HK-2 (cell line): ENCODE data around the gene PITPNB.

Experiments
- DNase-seq: peaks from one replicate; pipeline ENCODE4 v3.0.0-alpha.2; 2018; ENCODE audit not compliant: unreplicated experiment

The PITPNB gene

DNA sequence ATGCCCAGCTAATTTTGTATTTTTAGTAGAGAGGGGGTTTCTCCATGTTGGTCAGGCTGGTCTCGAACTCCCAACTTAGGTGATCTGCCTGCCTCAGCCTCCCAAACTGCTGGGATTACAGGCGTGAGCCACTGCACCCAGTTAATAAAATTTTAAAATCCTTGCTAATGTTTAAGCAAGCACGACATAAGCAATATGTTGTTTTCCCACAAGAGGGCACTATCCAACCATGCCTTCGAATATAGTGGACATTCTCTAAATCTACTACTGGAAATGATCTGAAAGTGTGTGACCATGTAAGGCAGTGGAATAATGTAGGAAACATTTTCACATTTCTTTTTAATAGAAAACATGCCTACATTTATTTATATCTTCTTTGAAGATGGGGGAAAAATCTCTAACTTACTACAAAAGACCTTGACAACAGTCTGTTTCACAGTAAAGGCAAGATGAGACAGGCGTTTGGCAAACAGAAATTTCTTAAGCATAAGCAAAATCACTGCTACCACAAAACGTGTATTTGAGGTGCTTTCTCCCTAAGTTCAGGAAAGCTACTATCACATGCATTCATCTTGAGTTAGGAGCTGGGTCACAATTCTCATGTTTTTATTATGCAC lies 38.2 kb downstream of the PITPNB start:
- DNase-seq, result no peak

DNA sequence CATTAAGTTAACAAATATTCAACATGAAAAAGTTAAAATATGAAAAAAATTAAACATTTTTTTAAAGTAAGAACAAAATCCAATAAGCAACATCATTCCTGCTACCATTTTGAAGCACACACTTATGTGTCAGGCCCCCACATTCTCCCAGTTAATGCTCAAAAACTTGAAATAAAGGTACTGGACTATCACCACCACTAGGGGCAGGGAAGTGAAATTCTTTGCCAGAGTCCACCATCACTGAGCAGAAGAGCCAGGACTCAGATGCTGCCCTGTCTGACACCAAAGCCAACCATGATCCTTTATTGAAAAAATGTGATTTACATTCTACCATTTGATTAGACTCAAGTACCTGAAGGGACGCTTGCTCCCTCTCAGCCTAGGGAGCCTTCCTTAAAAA lies 39.1 kb downstream of the PITPNB start:
- DNase-seq, result no peak

- DNase-seq, result no peak
These were observed 40.5 kb downstream of the PITPNB start for GRCh38 chr22:27878541-27878940.

DNA sequence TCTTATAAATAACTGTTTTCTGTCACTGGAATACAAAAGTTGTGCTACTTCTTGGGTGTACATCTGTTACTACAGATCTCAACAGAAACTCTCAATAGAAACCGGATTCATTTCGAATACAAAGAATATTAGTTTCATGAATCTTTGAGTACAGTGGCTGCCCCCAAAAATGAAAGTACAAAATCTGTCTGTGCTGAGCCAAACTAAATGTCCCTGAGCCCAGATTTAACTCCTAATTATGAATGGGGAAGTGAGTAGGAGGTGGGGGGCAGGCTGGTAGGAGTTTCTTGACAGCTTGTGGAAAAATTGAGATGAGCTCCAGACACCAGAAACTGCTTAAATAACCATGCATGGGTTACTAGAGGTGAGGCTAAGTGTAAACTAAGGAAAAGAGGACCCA lies 41.6 kb downstream of the PITPNB start:
- DNase-seq, result no peak

DNA sequence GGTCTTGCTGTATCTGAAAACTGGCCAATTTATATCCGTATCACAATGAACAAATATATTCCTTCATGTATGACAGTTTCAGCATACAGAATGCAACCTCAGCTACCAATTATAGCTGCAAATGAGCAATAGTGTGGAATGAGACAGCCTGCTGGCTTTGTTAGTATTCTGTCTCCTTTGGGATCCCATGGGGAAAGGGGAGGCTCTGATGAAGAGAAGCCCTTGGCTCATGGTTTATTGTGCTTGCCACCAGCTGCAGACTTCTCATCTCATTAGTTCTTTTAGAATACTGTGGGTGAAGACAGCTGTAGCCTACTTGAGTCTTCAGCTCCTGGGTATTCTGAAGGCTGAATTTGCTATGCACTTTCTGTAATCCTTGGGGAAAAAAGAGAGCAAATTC lies 42.4 kb downstream of the PITPNB start:
- no peak for DNase-seq

DNA sequence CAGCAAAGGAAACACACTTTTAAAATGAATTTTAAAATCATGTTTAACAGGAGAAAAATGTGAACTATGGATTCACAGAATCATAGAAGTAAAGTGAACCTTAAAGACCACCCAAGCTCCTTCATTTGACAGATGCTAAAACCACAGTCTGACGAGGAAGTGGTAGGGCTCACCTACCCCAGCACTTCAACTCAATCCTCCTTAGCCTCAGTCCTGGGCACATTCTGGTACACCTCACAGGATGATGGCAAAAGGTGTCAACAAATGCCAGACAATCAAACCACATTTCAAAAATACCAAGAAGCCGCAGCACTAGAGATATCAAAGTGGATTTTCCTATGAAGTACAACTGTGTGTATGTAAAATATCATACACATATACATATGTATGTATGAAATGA lies 43.1 kb downstream of the PITPNB start:
- DNase-seq, result no peak

- DNase-seq, result no peak
These were observed 44.3 kb downstream of the PITPNB start for GRCh38 chr22:27874764-27875163.

GRCh38 chr22:27874185-27874584 lies 44.9 kb downstream of the PITPNB start:
- no peak for DNase-seq

GRCh38 chr22:27873472-27873871 lies 45.6 kb downstream of the PITPNB start:
- no peak for DNase-seq

DNA sequence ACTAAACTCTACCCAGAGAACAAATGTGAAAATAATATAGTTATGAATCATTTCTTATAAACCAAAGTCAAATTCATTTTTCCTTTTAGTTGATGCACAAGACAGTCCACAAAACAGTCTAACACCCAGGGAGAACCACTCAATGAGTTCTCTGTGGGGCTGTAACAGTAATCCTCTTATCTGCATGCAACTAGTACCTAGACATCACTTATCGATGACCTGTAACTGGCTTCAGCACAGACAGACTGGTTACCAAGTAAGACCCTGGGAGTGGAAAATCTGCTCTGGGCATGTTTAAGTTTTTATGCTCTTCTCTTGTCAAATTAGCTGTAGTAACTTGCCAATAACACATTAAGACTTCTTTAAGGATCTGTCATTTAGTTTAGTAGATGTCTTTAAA lies 46.6 kb downstream of the PITPNB start:
- DNase-seq, result no peak

- no peak for DNase-seq
These were observed 47.6 kb downstream of the PITPNB start for GRCh38 chr22:27871306-27872014.

- no peak for DNase-seq
These were observed 48.5 kb downstream of the PITPNB start for GRCh38 chr22:27870234-27871191.

DNA sequence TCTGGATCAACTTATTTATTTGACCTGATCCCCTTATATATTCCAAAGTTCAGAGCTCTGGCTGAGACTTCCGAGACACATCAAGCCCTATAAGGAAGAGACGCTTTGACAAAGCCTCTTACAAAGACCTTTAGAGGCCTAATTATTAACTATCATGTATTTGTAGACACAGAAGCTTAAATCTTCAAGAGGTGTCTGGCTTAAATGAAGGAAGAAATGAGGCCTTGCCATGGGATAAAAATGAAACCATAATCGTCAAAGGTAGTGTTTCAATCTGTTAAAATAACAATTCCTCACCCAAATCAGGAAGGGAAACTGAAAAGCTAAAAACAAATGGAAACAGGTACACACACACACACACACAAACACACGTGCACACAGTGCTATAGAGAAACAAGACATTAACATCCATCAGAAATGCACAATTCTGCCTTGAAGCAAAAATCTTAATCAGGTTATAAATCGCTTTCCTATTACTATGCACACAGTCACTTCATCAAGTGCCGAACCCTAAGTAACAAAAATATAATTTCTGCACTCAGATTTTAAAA lies 50.2 kb downstream of the PITPNB start:
- no peak for DNase-seq

GRCh38 chr22:27867953-27868731 lies 50.9 kb downstream of the PITPNB start:
- DNase-seq, result no peak

- DNase-seq, result no peak
These were observed 51.7 kb downstream of the PITPNB start for GRCh38 chr22:27867085-27867952.

DNA sequence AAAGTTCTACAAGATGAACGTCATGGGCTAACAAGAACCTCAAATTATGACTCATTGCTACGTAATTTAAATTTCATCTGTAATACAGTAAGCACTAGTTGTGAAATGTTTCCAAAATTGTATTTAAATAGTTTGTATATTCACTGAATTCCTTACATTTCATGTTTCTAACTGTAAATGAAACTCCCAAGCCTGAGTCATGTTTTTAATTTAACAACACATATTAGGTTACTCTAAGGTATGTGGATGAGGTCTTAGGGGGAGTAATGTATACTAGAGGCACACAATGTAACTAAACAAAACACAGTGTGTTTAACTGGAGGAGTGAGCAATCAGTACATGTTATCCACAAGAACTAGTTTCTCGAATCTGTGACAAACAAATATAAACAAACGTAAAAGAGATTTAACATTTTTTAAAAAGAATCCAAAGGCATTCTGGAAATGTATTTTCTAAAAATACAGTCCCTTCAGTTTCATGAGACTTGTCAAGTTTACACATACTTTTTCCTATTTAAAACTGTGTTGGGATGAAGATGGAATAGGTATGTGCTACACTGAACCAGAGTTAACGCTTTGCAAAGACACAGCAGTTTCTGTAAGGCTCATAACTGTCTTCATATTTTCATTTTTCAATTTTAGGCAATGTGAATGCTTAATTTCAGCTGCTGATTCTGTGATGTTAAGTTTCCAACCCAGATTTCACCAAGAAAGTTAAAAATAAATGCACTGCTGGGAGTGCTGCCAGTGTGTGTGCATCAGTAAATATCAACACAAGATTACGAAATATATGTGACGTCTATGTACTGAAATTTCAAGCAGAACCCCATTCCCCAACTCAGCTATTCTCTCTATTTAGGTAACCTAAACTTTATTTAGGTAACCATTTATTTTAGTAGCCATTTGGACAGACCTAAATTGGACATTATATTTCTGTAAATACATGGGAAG lies 52.6 kb downstream of the PITPNB start:
- no peak for DNase-seq

DNA sequence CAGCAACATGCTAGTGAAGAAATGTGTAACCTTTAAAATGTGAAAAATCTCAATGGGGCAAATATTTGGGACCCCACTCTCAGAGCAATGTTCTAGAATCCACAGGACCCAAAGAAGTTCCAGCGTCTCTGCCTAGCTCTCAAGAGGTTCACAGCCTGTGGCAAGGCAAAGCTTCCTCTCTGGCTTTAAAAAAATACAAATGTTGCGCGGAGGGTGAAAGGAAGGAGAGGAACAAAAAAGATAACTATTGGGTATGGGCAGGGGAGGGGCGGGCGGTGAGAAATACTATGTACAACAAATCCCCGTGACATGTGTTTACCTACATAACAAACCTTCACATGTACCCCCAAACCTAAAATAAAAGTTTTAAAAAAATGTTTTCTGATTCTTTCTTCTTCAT lies 53.6 kb downstream of the PITPNB start:
- DNase-seq, result no peak

DNA sequence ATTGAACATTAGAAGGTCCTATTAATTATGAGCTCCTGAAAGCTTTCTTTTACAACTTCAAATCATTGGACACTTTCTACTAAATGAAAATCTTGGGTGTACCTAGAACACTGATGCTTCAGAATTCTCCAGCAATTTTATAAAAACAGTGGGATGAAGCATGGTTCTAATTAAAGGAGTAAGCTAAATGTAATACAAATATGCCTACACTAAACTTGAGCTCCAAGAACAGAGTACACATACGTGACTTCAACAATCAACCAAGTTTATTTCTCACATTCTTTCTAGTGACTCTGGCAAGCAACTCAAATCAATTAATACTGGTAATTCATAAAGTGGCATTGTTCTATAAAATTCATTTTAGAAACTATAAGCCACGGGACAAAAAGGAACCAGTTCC lies 55.5 kb downstream of the PITPNB start:
- DNase-seq, result no peak

GRCh38 chr22:27863001-27863400 lies 56.1 kb downstream of the PITPNB start:
- DNase-seq, result no peak
